Astrocyte of the hippocampus (primary cell): Measurements from ENCODE around the gene BABAM2.

Experiments
- DNase-seq: peaks from one replicate; pipeline ENCODE4 v3.0.0; 2011; ENCODE audit warnings: low read depth, low spot score

Gene BABAM2

DNA sequence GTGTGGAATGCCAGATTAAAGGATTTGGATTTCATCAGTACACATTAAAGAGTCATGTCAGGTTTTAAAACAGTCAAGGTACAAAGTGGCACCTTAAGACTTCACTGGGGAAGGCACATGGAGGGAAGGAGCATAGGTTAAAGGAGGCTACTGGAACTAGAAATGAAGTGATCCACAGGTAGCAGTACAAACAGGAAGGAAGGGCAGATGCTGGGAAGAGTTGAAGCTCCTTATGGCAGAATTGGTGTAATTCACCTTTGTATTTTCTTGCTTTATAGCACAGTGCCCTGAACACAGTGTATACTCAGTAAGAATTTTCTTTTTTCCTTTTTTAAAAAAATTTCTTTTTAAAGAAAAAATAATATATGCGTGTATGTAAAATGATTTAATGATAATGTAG is 177.1 kb downstream of the BABAM2 start:
- no peak for DNase-seq

DNA sequence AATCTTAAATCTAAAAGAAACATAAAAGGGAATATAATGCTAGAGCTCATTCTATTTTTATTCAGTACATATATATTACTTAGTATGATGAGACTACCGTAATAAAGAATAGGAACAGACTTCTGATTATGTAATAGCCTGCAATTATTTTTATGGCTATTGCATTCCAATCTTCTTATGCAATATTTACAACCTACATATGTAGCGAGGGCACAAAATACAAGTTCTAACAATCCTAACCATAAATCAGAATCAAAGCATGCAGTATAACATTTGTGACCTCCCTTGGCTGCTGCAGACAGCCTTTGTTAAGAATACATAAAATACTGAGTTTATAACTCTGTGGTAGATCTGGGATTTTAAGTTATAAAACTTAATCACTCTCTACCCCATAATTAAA is 177.6 kb downstream of the BABAM2 start:
- DNase-seq = no peak

DNA sequence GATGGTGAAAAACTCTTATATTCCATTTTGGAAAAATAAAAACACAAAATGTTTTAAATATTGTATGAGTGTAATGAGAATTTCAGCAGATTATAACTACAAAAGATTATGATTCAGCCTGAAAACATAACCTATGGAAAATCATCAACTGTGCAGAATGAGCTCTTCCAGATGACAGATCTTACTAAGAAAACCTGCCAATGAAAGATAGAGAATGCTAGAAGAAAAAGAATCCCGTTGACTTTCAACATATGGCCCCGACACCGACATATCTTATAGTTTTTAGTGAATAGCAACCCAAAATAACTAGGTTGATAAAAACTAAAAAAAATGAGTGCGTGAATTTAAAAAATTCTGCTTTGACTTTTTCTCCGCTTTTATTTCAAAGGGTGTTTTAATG is 178.0 kb downstream of the BABAM2 start:
- DNase-seq = no peak

DNA sequence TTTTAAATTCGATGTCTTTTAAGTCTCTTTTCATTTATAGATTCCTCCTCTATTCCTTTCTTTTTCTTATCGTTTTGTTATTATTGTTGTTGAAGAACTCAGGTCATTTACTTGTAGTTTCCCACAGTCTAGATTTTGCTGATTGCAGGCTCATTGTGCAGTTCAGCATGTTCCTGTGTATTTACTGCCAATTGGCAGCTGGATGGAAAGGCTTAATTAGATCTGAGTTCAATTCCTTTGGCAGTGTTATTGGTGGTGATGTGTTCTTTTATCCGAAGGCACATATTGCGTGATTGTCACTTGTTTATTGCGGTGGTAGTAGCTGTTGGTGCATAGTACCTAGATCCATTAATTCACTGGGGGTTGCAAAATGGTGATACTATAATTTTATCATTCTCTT is 180.7 kb downstream of the BABAM2 start:
- no peak for DNase-seq

DNA sequence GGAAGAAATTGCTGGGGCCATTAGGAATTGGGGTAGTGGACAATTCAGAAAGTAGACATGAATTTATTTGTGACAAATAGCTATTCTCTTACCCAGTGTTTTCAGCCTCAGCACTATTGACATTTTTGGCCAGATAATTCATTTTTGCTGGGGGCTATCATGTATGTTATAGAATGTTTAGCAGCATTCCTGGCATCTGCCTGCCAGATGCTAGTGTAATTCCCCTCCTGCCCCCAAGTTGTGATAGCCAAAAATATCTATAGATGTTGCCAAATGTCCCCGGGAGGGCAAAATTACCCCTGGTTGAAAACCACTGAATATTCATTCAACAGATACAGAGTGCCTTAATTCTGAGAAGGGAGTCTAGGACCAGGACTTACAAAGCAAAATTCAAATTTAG is 183.6 kb downstream of the BABAM2 start:
- DNase-seq = no peak

DNA sequence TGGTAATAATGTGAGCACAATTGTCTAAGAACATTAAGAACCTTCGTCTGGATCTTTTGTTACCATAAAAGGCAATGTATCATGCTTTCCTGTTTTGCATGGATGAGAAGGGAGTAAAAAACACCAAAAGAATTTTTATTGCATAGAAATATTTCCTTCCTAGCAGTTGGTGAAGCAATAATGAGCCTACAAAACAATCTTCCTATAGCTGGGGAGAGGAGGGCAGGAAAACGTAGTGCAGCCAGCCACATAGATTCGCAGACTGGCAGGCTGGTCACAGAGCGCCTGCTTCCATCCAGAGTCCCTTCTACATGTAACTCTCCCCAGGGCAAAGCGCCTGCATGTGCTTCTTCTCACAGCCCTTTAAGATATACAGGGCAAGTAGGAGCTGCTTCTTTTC is 190.4 kb downstream of the BABAM2 start:
- peak; percentile 31 for DNase-seq

DNA sequence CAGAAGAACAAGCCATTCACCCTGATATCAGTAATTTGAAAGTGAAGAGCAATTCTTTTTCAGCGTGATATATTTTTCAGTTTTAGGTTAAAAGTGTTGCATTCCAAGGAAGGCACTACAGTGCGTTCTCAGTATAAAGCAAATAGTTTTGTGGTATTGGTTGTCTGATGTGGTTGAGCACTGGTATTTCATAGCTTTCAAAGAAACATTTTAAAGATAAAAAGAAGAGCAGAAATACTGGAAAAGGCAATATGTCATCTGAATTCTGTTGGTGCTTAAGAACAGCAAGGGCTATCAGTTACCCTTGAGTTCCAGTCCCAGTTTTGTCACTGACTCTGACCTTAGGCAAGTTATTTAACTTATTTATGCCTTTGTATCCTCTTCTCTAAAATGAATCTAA is 191.6 kb downstream of the BABAM2 start:
- DNase-seq = peak; percentile 72

DNA sequence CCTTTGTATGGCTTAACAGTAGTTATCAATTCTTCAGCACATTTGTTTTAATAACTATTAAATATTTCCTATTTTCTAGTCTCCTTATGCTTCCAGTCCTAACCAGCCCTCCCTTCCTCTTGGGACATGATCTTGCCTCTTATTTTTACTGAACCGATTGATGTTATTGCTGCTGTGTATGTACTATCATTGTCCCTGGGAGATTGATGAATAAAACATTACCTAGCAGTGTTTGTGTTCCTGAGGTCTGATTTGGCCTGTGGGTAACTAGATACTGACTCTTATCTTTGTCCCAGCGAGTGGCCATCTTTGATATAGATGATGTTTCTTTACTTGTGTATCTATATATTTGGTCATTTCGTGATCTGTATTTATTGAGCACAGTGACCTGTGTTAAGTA is 192.9 kb downstream of the BABAM2 start:
- DNase-seq = no peak

DNA sequence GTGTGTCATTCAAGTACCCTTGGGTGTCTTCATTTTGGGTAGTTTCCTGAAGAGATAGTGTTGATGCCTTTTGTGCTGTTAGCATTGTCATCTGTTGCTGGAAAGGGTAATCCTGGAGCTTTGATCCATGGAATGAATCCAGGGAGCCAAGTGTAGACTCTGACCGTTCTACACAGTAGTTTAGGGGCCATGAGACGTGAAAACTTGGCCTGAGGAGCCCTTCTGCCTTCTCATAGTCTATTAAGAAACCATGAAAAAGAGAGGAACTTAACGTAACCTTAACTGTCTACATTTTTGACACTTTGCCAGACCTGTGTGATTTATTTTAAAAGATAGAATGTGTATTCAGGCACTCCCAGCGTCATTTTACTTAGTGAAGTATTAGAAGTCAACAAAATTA is 194.0 kb downstream of the BABAM2 start:
- DNase-seq = no peak

DNA sequence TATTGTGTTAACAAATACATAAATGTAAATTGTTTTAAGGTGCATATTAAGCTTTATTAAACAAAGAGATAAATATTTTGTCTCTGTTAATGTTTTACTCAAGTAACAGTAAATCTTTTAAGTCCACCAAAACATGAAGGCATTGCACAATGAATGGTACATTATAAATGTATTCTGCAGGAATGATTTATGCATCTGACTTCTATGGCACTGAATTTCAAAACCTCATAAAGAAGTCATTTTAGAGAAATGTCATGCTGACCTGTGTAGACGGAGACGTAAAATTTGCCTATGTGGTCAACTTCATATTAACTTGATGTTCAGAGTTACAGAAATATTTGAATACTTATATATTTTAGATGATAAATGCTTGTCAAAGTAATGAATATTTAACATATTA is 194.7 kb downstream of the BABAM2 start:
- DNase-seq = no peak

DNA sequence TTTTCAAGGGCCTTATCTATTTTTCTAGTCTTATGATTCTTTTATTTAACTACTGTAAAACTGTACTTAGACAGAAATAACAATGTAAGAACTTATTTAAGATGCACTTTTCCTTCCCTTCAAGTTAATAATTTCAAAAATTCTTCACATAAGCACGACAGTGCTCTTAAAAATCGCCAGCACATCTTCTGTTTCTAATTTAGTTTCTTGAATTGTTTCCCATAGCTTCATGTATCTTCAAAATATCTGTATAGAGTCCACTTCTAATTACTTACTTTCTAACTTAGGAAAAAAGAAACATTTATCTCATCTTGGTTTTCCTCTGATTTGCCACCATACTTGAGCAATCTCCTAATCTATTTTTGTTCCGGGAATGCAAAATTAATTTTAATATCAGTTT is 196.1 kb downstream of the BABAM2 start:
- no peak for DNase-seq

DNA sequence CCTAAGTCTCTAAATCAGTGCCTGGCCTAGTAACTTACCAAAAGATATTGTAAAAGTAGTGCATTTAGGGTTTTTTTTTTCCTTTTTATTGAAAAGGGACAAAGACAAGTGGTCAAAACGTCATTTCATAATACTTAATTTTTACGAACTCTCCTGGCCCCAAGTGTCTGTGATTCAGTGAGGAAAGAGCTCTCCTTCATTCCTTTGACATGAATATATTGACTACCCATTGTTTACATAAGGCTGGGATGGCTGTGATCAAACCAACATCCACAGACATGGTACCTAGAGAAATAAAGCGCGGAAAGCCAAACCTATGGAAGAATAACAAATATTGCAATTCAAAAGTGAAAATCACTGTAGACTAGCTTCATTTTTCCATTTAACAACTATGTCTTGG is 198.4 kb downstream of the BABAM2 start:
- peak; percentile 45 for DNase-seq

DNA sequence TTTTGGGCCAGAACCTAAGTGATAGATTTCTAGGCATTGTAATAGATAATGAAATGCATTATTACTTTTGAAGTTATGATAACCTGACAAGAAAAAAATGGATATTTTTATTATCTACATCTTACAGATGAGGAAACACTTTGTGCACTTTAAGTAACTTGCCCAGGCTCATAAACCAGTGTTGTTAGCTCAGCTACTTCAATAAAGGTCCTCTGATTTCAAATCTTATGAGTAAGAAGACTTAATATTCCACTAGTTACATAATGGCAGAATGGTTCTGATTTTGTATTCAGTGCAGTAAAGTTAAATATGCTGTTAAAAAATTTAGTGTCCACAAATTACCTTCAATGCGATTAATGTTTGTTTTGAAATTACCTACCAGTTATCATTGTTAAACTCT is 199.0 kb downstream of the BABAM2 start:
- DNase-seq = no peak

DNA sequence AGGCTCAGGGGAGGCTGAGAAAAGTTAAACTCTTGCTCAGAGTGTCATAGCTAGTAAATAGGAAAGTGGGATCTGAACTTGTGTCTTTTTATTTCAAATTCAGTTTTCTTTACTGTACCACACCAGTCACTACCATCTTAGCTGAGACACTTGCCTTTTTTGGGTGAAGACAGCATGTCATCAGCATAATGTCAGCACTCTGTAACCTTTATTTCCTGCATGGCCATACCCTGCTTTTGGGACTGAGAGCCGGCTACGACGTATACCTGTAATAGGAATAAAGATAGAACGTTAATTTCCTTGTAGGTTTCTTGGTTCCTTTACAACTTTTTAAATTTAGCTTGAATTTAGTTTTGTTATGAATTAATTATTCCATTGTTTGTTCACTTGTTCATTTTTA is 202.8 kb downstream of the BABAM2 start:
- no peak for DNase-seq

DNA sequence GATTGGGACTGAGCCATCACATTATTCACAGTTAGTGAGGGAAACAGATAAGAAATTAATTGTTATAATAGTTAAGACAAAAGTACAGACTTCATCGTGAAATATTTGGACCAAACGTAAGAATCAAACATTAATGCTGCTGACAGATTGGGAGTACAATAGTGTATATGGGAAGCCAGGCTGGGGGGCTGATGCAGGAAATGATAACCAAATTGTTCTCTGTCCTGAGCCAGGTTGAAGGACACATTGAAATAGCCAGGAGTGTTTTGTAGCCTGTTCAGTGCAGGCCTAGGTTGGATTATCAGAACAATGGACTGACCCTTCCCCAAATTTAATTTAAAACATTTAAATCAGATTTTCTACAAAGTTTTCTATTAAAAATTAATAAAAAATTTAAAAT is 203.2 kb downstream of the BABAM2 start:
- no peak for DNase-seq

DNA sequence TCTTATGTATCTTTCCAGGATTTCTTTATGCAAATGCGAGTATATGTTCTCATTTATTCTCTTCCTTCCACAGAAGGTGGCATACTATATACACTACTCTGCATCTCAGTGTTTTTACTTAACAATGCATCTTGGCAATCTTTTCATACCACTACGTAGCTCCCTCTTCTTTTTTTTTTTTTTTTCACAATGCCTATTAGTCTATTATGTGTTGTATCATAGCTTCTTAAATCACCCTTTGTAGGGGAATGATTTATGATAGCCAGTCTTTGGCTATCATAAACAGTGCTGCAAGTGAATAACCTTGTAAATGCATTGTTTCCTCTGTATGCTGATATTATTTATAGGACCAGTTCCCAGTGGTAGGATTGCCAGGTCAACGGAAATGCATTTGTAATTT is 204.2 kb downstream of the BABAM2 start:
- no peak for DNase-seq

DNA sequence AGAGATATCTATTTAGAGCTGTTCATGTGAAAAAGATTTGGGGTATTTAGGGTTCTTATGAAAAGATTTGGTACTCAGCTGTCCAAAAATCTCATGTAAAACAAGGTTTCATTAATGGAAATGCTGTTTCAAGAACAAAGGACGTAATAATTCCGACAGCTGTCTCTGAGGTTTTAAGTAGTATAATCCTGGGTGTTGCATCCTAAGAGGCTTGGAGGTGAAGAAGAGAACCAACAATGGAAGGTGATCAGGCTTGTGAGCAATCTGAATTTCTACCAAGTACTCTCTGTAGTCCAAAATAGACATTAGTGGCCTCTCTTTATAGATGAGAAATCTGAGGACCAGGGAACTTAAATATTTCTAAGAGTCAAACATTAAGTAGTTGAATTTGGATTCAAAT is 205.1 kb downstream of the BABAM2 start:
- no peak for DNase-seq

DNA sequence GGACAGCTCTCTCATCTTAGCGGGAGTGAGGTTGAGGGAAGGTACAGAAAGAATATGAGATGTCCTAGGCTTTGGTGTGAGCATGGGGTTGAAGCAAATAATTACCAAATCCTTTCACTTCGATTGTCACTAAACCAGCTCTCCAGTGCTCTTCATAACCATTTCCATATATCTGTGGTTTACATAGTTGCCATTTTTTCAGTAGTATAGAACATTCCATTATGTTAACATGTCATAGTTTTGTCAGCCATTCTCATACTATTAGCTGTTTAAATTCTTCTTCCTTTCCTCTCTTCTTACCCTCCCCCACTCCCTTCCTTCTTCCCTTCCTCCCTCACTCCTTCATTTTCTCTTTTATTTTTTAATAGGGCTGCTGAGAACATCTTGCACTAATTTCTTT is 205.9 kb downstream of the BABAM2 start:
- no peak for DNase-seq

DNA sequence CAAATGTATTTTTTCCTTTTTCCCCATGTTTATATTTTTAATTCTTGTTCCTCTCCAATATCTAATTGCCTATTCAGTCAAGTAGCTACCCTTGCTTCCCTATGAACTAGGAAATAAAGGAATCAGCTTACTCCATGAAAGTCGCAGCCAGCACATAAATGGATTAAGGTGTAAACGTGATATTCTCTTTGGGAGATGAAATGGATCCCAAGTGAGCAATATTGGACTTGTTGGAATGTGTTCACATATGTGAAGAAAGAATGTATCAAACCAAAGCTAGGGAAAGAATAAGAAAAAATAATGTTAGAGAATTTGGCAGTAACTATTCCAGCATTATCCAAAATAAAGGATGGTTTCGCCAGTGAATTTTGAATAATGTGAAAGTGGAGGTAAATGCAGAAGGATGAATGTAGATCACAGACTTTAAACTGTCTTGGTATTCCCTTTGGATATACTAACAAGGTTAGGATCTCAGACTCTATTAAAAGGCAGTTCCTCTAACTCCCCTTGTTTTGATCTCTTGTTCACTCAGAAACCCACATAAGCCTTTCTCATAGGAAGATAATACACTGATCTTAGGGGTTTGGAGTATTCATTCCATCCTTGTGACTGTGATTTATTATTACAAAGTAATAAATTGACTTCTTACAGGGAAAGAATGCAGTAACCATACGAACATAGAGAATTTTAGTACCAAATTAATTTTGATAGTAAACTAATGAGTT is 208.1 kb downstream of the BABAM2 start:
- DNase-seq = no peak

DNA sequence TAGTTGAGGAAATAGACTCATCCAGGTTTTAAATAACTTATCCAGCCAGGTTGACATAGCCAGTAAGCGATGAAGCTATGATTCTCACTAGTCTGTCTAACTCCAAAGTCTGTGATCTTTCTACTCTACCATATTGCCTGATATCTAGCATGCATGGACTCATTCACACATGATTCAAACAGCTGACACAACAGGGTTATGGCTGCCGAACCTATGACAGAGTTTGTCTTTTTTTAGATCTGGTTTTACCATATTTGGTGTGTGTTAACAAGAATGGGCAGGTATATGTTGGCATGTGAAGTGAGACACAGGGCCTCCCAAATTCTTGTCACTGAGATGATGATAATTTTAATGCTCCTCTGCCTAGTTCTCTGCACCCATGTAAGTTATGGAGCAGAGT is 210.6 kb downstream of the BABAM2 start:
- DNase-seq = no peak

DNA sequence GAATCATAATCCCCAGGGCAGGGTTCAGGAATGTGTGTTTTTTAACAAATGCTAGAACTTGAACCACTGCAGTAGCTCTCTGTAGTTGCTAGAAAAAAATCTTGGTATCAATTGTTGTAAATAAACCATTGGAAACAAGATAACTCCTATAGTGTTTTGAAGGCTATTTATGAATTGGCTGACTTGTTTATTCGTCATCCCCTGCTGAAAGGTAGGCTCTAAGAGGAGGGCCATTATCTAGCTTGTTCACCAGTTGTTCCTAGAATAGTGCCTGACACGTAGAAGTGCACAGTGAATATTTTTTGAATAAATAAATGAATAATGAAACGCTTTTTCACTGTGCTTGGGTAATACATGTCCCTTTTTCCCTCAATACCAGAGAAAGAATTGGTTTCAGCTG is 211.4 kb downstream of the BABAM2 start:
- DNase-seq = no peak

DNA sequence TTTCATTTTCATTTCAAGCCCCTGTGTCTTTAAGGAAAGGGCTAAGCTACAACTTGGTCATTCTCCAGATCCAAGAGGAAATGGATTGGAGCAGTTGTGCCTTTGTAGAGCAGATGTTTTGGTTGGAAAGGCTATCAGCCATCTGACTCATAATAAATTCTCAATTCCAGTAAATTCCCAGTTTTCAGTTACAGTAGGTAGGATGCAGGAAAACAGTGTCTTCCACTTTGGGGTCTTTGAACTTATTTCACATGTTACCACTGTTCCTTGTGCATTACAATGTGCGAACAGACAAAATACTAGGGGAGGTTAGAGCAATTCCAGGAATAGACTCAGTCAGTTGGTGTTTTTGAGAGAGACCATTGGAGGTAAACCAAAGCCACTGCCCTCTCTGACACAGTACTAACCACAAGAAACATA is 211.9 kb downstream of the BABAM2 start:
- DNase-seq = peak; percentile 82

DNA sequence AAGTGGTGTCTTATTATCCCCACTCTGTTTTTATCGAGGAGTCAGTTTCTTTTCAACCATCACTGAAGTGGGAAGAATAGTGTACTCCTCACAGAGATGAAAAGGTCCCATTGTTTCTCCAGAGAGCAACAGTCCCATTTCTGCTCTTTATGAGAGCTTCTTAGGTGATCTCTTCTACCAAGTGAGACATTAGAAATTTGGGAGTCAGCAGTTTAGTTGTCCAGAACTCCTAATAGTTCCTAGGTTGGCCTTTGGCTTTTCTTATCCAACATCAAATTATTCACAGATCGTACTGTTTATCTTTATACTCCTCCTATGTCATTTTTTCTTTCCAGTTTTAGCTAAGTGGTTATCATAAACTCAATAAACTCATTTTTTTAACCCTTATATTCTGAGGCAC is 213.1 kb downstream of the BABAM2 start:
- no peak for DNase-seq

DNA sequence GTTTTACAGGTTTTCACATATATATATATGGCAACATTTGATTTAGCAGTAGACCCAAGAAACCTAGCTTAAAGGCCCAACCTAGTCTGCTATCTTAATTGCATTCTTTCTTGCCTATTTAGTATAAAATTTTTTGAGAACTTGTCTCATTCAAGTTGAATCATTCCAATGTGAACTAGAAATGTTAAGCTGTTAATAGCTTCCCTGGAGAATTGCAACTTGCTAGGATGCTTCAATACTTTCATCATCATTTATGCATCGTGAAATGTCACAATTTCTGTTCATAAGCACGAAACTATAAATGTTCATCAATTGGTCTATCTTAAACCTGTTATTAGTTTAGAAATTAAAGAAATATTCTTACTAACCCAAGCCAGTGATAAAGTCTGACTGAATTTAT is 217.6 kb downstream of the BABAM2 start:
- no peak for DNase-seq
